SK-N-SH (cell line): ENCODE measurements around the gene HHATL. TPM values are rescaled to one million over a fixed set of nuclear protein-coding genes. Genes with fewer than 3 reads are reported as not detected.

ENCODE experiments used
- CTCF ChIA-PET: fragments of 300-600, 350-600 bp; formaldehyde crosslinking; extraction: SDS; loops from one replicate; lab custom pipeline; 2021; lab: Yijun Ruan, JAX
- POLR2A ChIA-PET: fragments of 350-600 bp; sonication (Branson Sonifier 250); formaldehyde crosslinking; extraction: SDS; loops from one replicate; lab custom pipeline; 2020; ENCODE audit warnings: antibody characterized with exemption, inconsistent platforms; lab: Yijun Ruan, JAX
- DNase-seq: peaks from one replicate; pipeline ENCODE4 v3.0.0; 2012
- H2AFZ ChIP-seq: fragments of 200-600 bp; sonication (generic); 2 replicates; pipeline ENCODE4 v1.8.1; 2016; ENCODE audit warnings: antibody characterized with exemption, mild to moderate bottlenecking, low read depth
- H3F3A ChIP-seq: fragments of 200-600 bp; sonication (generic); replicated peaks from 2 replicates; pipeline ENCODE3; 2016; ENCODE audit warnings: antibody characterized with exemption, mild to moderate bottlenecking; ENCODE audit not compliant: insufficient read depth
- H3K27ac ChIP-seq, 2 experiments: fragments of 200-500 bp in 1 of 2; fragments of 200-600 bp in 1 of 2; sonication (Bioruptor generic) in 1 of 2; sonication (generic), shearing (Covaris generic) in 1 of 2; 2 replicates each; pipeline versions ENCODE4 v1.5.1 to v1.6.1; 2014 to 2016; ENCODE audit warnings: low read depth in 2 of 2, inconsistent platforms in 1 of 2, low read length in 1 of 2, mild to moderate bottlenecking in 1 of 2, mixed read lengths in 1 of 2
- H3K27me3 ChIP-seq: fragments of 200-600 bp; sonication (generic), shearing (Covaris generic); 2 replicates; pipeline ENCODE4 v1.6.1; 2016; ENCODE audit warnings: mixed run types; ENCODE audit not compliant: insufficient read depth
- H3K36me3 ChIP-seq, 2 experiments: fragments of 200-500 bp in 1 of 2; fragments of 200-600 bp in 1 of 2; sonication (Bioruptor generic) in 1 of 2; sonication (generic) in 1 of 2; replicated peaks in 1 of 2; 2 replicates each; pipeline versions ENCODE3 to v1.5.1; 2014 to 2016; ENCODE audit warnings: low read length in 1 of 2, mild to moderate bottlenecking in 1 of 2; ENCODE audit not compliant: insufficient read depth in 2 of 2, control insufficient read depth in 1 of 2
- H3K4me1 ChIP-seq, 2 experiments: fragments of 200-500 bp in 1 of 2; fragments of 200-600 bp in 1 of 2; sonication (Bioruptor generic) in 1 of 2; sonication (generic), shearing (Covaris generic) in 1 of 2; 2 replicates each; pipeline versions ENCODE4 v1.5.1 to v1.6.1; 2014 to 2016; ENCODE audit warnings: low read depth in 1 of 2, low read length in 1 of 2, mixed run types in 1 of 2; ENCODE audit not compliant: insufficient read depth in 2 of 2, control insufficient read depth in 1 of 2
- H3K4me2 ChIP-seq: fragments of 200-600 bp; sonication (generic), shearing (Covaris generic); 2 replicates; pipeline ENCODE4 v1.6.1; 2017; ENCODE audit warnings: mixed run types
- H3K4me3 ChIP-seq, 2 experiments: fragments of 200-500 bp in 1 of 2; fragments of 200-600 bp in 1 of 2; sonication (Bioruptor generic) in 1 of 2; sonication (generic), shearing (Covaris generic) in 1 of 2; 2 replicates each; pipeline versions ENCODE4 v1.5.1 to v1.8.1; 2014 to 2016; ENCODE audit warnings: low read depth in 2 of 2, inconsistent platforms in 1 of 2, low read length in 1 of 2, mild to moderate bottlenecking in 1 of 2, mixed read lengths in 1 of 2, moderate library complexity in 1 of 2
- H3K79me2 ChIP-seq: fragments of 200-600 bp; sonication (generic); 2 replicates; pipeline ENCODE4 v1.8.1; 2017; ENCODE audit warnings: mild to moderate bottlenecking; ENCODE audit not compliant: insufficient read depth
- H3K9ac ChIP-seq: fragments of 200-600 bp; sonication (generic); 2 replicates; pipeline ENCODE4 v1.6.1; 2017; ENCODE audit warnings: mixed run types
- H3K9me2 ChIP-seq: fragments of 200-600 bp; sonication (generic); 2 replicates; pipeline ENCODE4 v1.6.1; 2017; ENCODE audit warnings: mixed run types
- H3K9me3 ChIP-seq: fragments of 200-600 bp; sonication (generic); 2 replicates; pipeline ENCODE4 v1.6.1; 2017; ENCODE audit warnings: mixed run types, mild to moderate bottlenecking, moderate library complexity
- H4K20me1 ChIP-seq: fragments of 200-600 bp; sonication (generic); 2 replicates; pipeline ENCODE4 v1.6.1; 2017; ENCODE audit warnings: mild to moderate bottlenecking, mixed run types; ENCODE audit not compliant: insufficient read depth
- CHD2 ChIP-seq: fragments of 150-350 bp; IDR thresholded peaks from 2 replicates; pipeline ENCODE4 v1.6.1; 2018; ENCODE audit warnings: low read length; ENCODE audit not compliant: partially characterized antibody
- EP300 ChIP-seq, 2 experiments: IDR thresholded peaks; 2 replicates each; pipeline versions ENCODE4 v1.4.0 to v1.6.1; 2012; ENCODE audit warnings: borderline replicate concordance in 1 of 2, low read depth in 1 of 2, low read length in 1 of 2
- EZH2phosphoT487 ChIP-seq: fragments of 200-600 bp; sonication (generic); IDR thresholded peaks from 2 replicates; pipeline ENCODE4 v1.6.1; 2017; ENCODE audit warnings: low read depth, mixed run types, mild to moderate bottlenecking, antibody characterized with exemption, moderate library complexity, borderline replicate concordance
- FOXJ3 ChIP-seq: sonication (generic); formaldehyde crosslinking; IDR thresholded peaks from 2 replicates; pipeline ENCODE4 v1.5.1; 2020; ENCODE audit warnings: mild to moderate bottlenecking, missing genetic modification reagents
- FOXM1 ChIP-seq: IDR thresholded peaks from 2 replicates; pipeline ENCODE4 v1.4.0; 2012; ENCODE audit warnings: low read depth, mild to moderate bottlenecking
- GABPA ChIP-seq: IDR thresholded peaks from 2 replicates; pipeline ENCODE4 v1.4.0; 2012; ENCODE audit warnings: low read depth, mild to moderate bottlenecking
- GATA2 ChIP-seq: sonication (generic); formaldehyde crosslinking; IDR thresholded peaks from 2 replicates; pipeline ENCODE4 v1.5.0; 2020; ENCODE audit warnings: mild to moderate bottlenecking, missing genetic modification reagents
- MXI1 ChIP-seq: IDR thresholded peaks from 2 replicates; pipeline ENCODE4 v1.6.1; 2012; ENCODE audit warnings: mild to moderate bottlenecking, low read depth, low read length, improper control_type of control experiment
- NFIC ChIP-seq: IDR thresholded peaks from 2 replicates; pipeline ENCODE4 v1.4.0; 2012; ENCODE audit warnings: borderline replicate concordance
- NRF1 ChIP-seq: IDR thresholded peaks from 2 replicates; pipeline ENCODE4 v1.6.1; 2012; ENCODE audit warnings: low read depth, mild to moderate bottlenecking, low read length
- POLR2AphosphoS5 ChIP-seq: IDR thresholded peaks from 2 replicates; pipeline ENCODE4 v1.6.1; 2012; ENCODE audit warnings: low read depth, low read length
- RCOR1 ChIP-seq: fragments of 150-350 bp; IDR thresholded peaks from 2 replicates; pipeline ENCODE4 v1.6.1; 2017; ENCODE audit warnings: antibody characterized with exemption, low read length
- RXRA ChIP-seq: IDR thresholded peaks from 2 replicates; pipeline ENCODE4 v1.4.0; 2012; ENCODE audit warnings: low read depth, mild to moderate bottlenecking, borderline replicate concordance
- SIN3A ChIP-seq: IDR thresholded peaks from 2 replicates; pipeline ENCODE4 v1.6.1; 2012; ENCODE audit warnings: low read depth, mild to moderate bottlenecking, low read length, moderate library complexity, borderline replicate concordance
- TAF1 ChIP-seq: IDR thresholded peaks from 2 replicates; pipeline ENCODE4 v1.6.1; 2012; ENCODE audit warnings: low read depth, mild to moderate bottlenecking, low read length, moderate library complexity, borderline replicate concordance
- TCF12 ChIP-seq: IDR thresholded peaks from 2 replicates; pipeline ENCODE4 v1.4.0; 2012
- TEAD4 ChIP-seq: IDR thresholded peaks from 2 replicates; pipeline ENCODE4 v1.4.0; 2012; ENCODE audit warnings: mild to moderate bottlenecking, borderline replicate concordance; ENCODE audit not compliant: insufficient read depth
- WGBS: methylation state at CpG from one replicate; pipeline ENCODE4 v1.1.6; 2017; ENCODE audit warnings: low lambda C conversion rate; 5-methylcytosine and 5-hydroxymethylcytosine counted together
- polyA plus RNA-seq, 3 experiments: library from polyadenylated mRNA; depleted of rRNA; stranded (reverse); fragments of >200 nt; gene quantifications; 2 replicates each; pipeline ENCODE4 v1.2.3, GENCODE V29; 2012
- TF ChIP-seq, protein P1 (sequence below): IDR thresholded peaks from 2 replicates; pipeline ENCODE4 v1.6.1; 2012; ENCODE audit warnings: mild to moderate bottlenecking, low read depth, low read length, moderate library complexity
- TF ChIP-seq, protein P2 (sequence below): fragments of 150-350 bp; IDR thresholded peaks from 2 replicates; pipeline ENCODE4 v1.6.1; 2017; ENCODE audit warnings: antibody characterized with exemption, low read length, low read depth, borderline replicate concordance
- TF ChIP-seq, protein P3 (sequence below): IDR thresholded peaks from 2 replicates; pipeline ENCODE4 v1.4.0; 2012; ENCODE audit warnings: low read depth, borderline replicate concordance

The HHATL gene
- polyA plus RNA-seq, 1 of the 3 experiments (the other 2 are of a cell fraction) = not detected

DNA sequence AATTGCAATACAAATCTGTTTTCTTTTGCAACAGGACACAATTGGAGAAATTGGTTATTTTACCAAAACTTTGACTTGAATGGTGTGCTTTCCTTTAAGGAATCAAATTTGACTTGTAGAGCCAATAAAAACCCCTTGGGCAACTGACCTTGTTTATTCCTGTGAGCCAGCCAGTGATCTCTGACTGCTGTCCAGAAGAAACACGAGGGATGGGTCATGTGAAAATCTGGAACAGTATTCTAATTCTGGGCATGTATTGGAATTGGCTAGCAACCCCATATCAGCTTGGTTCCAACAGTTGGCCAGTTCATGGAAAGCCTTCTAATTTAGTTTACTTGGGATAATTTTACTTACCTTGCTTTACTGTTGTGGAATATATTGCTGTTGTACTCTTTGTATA is 19.1 kb upstream of the HHATL start (continued):
- TF ChIP-seq NFIC = no peak

DNA sequence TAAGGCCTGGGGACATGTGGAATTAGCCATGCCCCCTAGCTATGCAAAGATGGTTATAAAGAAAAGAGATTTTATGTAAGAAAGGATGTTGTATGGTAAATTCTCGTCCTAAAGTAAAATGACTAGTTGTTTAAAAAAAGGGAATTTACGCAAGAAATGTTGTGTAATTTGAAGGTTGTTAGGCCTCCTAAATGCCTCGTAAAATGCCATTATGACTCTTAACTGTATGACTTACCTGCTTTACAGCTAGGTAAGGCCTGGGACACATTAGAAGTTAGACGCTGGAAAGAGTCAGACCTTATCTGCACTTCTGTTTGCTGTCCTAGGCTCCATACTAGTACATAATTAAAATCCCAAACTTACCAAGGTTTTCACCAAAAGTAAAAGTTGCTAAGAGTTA is 17.5 kb upstream of the HHATL start:
- no peaks in the 10 kb centered on the region for H3K79me2 ChIP-seq
- no peaks in the 10 kb centered on the region for H3K4me1 ChIP-seq
- no peak overlapping the region for H3K4me2 ChIP-seq
- H3K9ac ChIP-seq = no peak overlapping the region
- H3F3A ChIP-seq = no peaks in the 10 kb centered on the region
- no peak for DNase-seq
- TF ChIP-seq FOXM1 = no peak
- H3K27ac ChIP-seq = no peak overlapping the region
- CTCF ChIA-PET = interaction anchor here (0.9 to 1.2 kb wide), 4 partner anchors 9 to 27 kb away, joined by 3 read pairs; no protein-coding TSS in a partner anchor
- peaks cover 4% of the 10 kb centered on the region; the same call in 1 of the 2 replicates for H3K27me3 ChIP-seq
- H3K9me3 ChIP-seq = no peaks in the 10 kb centered on the region
- no peaks in the 10 kb centered on the region for H3K9me2 ChIP-seq
- H3K36me3 ChIP-seq = no peaks in the 10 kb centered on the region
- POLR2A ChIA-PET = no interaction called here
- no peak overlapping the region for H2AFZ ChIP-seq
- no peaks in the 10 kb centered on the region for H4K20me1 ChIP-seq
- no peak overlapping the region for H3K4me3 ChIP-seq
- 62% methylated on average over 4 of the region's 4 CpGs for WGBS

DNA sequence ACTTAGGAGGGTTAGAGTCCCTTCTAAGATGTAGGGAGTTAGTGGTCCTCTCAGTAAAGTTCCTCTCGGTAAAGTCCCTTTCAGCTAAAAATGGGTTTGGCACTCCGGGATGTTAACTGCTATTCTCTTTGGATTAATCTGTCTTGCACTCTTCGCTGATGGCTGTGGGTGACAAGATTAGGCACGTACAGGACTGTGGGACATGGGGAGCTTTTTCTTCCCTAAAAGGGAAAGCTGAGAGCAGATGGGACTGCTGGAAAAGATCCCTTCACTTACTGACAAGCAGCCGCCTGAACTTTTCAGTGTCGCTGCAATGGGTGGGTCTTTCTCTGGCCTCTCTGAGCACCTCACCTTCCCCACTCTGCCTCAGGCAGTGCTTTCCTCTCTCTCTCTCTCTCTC is 16.4 kb upstream of the HHATL start:
- no peaks in the 10 kb centered on the region for H3K36me3 ChIP-seq
- no peaks in the 10 kb centered on the region for H3F3A ChIP-seq
- no peak for DNase-seq
- CTCF ChIA-PET = interaction anchor here (1.0 to 1.2 kb wide), 3 partner anchors 10 to 26 kb away, joined by 3 read pairs; no protein-coding TSS in a partner anchor
- no peak overlapping the region for H2AFZ ChIP-seq
- no peaks in the 10 kb centered on the region for H3K4me1 ChIP-seq
- TF ChIP-seq EP300 (IDR thresholded peaks at IDR 0.05; ENCODE audit: borderline replicate concordance in 1 of 2, low read depth in 1 of 2, low read length in 1 of 2) (no peak), TEAD4 (no peak), GATA2 (CRISPR knock-in tag) (no peak), POLR2AphosphoS5 (no peak), CHD2 (no peak), FOXJ3 (CRISPR knock-in tag) (no peak), EZH2phosphoT487 (no peak), RXRA (no peak), RCOR1 (no peak), SIN3A (no peak), TCF12 (no peak), MXI1 (no peak), TAF1 (no peak), NRF1 (no peak), GABPA (no peak)
- TF ChIP-seq, protein P1, sequence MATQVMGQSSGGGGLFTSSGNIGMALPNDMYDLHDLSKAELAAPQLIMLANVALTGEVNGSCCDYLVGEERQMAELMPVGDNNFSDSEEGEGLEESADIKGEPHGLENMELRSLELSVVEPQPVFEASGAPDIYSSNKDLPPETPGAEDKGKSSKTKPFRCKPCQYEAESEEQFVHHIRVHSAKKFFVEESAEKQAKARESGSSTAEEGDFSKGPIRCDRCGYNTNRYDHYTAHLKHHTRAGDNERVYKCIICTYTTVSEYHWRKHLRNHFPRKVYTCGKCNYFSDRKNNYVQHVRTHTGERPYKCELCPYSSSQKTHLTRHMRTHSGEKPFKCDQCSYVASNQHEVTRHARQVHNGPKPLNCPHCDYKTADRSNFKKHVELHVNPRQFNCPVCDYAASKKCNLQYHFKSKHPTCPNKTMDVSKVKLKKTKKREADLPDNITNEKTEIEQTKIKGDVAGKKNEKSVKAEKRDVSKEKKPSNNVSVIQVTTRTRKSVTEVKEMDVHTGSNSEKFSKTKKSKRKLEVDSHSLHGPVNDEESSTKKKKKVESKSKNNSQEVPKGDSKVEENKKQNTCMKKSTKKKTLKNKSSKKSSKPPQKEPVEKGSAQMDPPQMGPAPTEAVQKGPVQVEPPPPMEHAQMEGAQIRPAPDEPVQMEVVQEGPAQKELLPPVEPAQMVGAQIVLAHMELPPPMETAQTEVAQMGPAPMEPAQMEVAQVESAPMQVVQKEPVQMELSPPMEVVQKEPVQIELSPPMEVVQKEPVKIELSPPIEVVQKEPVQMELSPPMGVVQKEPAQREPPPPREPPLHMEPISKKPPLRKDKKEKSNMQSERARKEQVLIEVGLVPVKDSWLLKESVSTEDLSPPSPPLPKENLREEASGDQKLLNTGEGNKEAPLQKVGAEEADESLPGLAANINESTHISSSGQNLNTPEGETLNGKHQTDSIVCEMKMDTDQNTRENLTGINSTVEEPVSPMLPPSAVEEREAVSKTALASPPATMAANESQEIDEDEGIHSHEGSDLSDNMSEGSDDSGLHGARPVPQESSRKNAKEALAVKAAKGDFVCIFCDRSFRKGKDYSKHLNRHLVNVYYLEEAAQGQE = no peak
- TF ChIP-seq, protein P2, sequence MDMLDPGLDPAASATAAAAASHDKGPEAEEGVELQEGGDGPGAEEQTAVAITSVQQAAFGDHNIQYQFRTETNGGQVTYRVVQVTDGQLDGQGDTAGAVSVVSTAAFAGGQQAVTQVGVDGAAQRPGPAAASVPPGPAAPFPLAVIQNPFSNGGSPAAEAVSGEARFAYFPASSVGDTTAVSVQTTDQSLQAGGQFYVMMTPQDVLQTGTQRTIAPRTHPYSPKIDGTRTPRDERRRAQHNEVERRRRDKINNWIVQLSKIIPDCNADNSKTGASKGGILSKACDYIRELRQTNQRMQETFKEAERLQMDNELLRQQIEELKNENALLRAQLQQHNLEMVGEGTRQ = no peak
- TF ChIP-seq, protein P3, sequence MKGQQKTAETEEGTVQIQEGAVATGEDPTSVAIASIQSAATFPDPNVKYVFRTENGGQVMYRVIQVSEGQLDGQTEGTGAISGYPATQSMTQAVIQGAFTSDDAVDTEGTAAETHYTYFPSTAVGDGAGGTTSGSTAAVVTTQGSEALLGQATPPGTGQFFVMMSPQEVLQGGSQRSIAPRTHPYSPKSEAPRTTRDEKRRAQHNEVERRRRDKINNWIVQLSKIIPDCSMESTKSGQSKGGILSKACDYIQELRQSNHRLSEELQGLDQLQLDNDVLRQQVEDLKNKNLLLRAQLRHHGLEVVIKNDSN = no peak
- H3K9me2 ChIP-seq = no peaks in the 10 kb centered on the region
- peaks cover under 1% of the 10 kb centered on the region; the same call in 1 of the 2 replicates for H3K27me3 ChIP-seq
- no peaks in the 10 kb centered on the region for H4K20me1 ChIP-seq
- H3K27ac ChIP-seq = no peak overlapping the region
- H3K4me3 ChIP-seq = no peak overlapping the region
- POLR2A ChIA-PET = no interaction called here
- no peaks in the 10 kb centered on the region for H3K9me3 ChIP-seq
- no peak overlapping the region for H3K9ac ChIP-seq
- WGBS = 58% methylated on average over 6 of the region's 6 CpGs
- H3K79me2 ChIP-seq = no peaks in the 10 kb centered on the region
- no peak overlapping the region for H3K4me2 ChIP-seq
